Fibroblast of skin of right biceps (primary cell): ENCODE results near the gene SH3BP2.
"Not testable (repeated sequence)": the region's sequence is repeated elsewhere in the genome, so short reads cannot be mapped to it uniquely, and the experiment has no call there.

ENCODE experiments used
- DNase-seq: peaks from one replicate; pipeline ENCODE4 v3.0.0-alpha.2; 2013

The SH3BP2 gene

GRCh38 chr4:2763511-2763967 is 29.3 kb upstream of the SH3BP2 start:
- no peak for DNase-seq

DNA sequence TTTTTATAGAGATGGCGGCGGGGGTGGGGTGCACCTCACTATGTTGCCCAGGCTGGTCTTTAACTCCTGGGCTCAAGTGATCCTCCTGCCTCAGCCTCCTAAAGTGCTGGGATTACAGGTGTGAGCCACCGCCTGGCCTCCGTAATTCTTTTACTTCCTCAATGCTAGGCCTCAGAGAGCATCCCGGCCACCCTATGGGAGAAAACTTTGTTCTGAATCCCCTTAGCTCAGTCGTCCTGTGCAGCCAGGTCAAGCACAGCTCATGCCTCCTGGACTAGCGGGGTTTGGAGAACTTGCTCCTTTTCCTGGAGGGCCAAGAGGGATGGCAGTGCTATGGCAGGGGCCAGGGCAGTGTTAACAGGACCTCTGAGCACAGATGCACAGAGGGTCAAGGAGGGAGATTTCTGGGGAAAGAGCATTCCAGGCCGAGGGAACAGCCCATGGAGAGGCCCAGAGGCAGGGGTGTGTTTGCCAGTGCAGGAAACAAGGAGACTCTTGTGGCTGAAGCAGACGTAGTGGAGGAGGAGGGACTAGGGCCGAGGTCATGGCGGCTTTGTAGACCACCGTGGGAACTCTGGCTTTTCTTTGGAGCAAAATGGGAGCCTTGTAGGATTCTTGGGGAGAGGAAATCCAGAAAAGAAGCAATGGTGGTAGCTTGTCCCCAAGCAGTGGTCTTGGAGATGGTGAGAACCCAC is 26.9 kb upstream of the SH3BP2 start:
- DNase-seq, result no peak

- no peak for DNase-seq
These were observed 25.7 kb upstream of the SH3BP2 start for GRCh38 chr4:2767046-2767704.

DNA sequence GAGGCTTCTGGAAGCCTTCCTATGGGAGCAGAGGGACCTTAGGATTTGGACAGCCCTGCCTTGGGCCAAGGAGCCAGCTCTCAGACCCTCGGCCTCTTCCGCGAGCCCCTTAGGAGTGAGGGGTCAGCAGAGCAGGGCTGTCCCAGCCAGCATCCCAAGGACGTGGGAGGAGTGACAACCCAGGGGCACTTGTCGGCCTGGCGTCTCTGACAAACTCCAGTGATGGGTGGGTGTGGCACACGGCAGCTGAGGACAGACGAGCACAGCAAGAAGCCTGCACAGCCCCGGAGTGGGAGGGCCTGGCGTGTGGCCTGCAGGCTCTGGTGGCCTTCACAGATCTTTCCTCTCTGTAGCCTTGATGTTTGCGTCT is 25.2 kb upstream of the SH3BP2 start:
- no peak for DNase-seq

DNA sequence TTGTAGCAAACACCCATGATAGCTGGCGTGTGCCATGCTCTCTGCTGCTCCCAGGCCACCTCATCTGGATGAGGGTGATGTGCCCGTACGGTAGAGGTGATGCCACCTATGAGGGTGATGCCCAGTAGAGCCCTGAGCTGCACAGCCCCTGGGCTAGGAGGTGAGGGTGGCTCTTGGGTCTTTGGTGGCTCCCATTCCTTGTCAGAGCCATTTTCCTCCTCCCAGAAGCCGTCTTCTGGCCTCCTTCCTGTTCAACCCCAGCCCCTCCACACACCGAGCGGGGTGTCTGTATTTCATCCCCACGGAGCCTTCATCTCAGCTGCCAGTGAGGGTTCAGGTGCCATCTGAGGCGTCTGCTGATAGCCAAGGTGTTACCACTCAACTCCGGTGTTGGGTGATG is 24.8 kb upstream of the SH3BP2 start:
- DNase-seq, result no peak

DNA sequence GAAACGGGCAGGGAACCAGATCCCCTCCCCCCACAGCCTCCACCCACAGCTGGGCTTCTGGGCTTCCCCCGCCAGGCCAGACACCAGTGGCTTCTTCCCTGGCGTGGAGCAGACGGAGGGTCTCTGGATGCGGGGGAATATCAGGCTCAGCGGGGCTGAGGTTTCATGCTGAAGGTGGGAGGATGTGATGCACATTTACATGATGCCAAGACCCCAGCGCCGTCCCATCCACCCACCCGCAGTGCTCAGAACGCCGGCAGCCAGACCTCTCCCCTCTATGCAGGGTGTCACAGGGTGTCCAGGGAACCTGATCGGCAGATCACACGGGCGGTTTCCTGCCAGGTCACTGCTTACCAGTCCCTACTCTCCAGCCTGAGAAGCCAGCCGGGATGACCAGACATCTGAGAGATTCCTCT is 24.0 kb upstream of the SH3BP2 start:
- no peak for DNase-seq

GRCh38 chr4:2771264-2771663 is 21.6 kb upstream of the SH3BP2 start:
- no peak for DNase-seq

DNA sequence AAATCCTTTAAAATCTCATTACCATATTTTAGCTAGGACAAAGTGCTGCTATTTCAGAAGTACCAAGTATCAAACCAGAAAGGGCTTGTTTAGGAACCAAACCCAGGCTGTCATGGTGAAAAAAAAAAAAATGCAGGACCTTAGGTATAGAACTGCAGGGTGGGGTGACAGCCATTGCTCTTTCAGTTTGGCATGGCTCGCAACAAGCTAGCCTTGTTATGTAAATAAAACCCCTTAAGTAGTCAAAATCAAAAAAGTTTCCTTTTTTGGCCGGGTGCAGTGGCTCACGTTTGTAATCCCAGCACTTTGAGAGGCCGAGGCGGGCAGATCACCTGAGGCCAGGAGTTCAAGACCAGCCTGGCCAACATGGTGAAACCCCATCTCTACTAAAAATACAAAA is 12.2 kb upstream of the SH3BP2 start:
- DNase-seq, result not testable (repeated sequence)

DNA sequence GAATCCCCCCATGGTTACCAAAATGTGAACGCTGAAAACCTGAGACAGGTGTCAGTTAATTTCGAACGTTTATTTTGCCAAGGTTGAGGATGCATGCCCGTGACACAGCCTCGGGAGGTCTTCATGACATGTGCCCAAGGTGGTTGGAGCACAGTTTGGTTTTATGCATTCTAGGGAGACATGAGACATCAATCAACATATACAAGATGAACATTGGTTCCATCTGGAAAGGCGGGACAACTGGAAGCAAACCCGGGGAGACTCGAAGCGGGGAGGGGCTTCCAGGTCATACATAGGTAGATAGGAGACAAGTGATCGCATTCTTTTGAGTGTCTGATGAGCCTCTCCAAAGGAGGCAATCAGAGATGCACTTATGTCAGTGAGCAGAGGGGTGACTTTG is 11.0 kb upstream of the SH3BP2 start:
- DNase-seq, result no peak

DNA sequence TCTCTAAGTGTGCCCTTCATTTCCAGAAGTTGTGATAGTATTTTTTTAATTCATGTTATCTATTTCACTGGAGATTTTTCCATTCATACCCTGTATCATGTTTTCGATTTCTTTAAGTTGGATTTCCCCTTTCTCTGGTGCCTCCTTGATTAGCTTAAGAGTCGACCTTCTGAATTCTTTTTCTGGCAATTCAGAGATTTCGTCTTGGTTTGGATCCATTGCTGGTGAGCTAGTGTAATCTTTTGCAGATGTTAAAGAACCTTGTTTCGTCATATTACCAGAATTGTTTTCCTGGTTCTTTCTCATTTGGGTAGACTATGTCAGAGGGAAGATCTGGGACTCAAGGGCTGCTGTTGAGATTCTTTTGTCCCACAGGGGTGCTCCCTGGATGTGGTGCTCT is 9.1 kb upstream of the SH3BP2 start:
- DNase-seq, result no peak

GRCh38 chr4:2785613-2786012 is 7.3 kb upstream of the SH3BP2 start:
- DNase-seq, result no peak

GRCh38 chr4:2786152-2786671 is 6.7 kb upstream of the SH3BP2 start:
- DNase-seq, result no peak

DNA sequence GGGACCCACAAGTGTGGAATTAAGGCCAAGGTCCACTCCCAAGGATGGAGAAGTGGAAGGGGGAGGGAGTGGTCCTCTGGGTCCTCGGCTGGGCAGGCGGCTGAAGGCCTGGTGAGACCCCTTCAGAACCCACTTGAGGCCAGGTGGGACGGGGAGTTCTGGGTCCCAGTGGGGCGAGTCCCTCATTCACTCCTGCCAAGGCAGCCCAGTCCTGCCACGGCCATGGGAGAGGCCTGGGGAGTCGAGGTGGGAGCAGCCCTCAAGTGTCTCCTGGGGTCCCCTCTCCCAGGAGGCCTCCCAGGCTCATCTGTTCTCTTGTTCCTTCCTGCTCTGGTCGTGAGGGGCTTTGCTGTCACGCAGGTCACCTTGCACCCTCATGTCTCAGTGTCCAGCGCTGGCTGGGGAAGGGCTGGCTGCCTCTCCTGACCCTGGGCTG is 6.1 kb upstream of the SH3BP2 start:
- DNase-seq, result no peak

DNA sequence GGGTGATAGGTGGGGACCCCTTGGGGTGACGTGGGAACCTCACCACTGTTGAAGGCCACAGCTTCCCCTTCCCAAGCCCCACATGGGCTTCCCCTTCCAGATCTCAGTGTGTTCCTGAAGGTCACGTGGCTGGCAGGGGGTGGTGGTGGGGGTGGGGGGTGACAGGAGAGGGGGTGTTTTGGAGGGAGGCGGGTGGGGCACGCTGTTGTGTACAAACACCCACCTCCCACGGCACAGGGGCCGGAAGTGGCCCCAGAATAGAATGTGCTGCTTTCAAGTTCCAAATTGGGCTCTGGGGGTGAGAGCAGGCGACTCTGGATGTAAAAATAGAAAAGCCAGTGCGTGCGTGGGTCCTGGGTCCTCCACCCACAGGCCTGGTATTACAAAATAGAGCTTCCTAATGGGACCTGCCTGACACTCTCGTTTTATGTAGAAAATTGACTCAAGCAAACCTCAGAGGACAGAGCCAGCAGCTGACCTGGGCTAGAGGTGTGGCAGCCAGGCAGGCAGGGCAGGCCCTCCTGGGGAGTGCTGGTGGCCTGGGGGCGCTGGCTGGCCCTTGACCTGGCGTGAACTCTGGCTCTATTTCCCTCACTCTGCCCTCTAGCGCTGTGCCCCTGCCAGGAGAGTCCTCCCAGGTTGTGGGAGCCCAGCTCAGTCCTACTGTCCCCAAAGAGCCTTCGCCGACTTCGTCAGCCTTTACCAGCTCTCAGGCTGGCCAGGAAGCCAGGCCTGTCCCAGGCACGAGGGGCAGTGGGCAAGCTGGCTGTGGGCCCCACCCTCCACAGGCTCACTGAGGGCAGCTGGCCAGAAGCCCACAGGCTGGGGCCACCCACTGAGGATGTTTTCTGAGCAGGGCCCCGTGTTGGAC is 5.4 kb upstream of the SH3BP2 start:
- no peak for DNase-seq

GRCh38 chr4:2788101-2788500 is 4.8 kb upstream of the SH3BP2 start:
- no peak for DNase-seq

- DNase-seq, result no peak
These were observed 4.3 kb upstream of the SH3BP2 start for GRCh38 chr4:2788532-2789103.

GRCh38 chr4:2789351-2789750 is 3.5 kb upstream of the SH3BP2 start:
- no peak for DNase-seq

DNA sequence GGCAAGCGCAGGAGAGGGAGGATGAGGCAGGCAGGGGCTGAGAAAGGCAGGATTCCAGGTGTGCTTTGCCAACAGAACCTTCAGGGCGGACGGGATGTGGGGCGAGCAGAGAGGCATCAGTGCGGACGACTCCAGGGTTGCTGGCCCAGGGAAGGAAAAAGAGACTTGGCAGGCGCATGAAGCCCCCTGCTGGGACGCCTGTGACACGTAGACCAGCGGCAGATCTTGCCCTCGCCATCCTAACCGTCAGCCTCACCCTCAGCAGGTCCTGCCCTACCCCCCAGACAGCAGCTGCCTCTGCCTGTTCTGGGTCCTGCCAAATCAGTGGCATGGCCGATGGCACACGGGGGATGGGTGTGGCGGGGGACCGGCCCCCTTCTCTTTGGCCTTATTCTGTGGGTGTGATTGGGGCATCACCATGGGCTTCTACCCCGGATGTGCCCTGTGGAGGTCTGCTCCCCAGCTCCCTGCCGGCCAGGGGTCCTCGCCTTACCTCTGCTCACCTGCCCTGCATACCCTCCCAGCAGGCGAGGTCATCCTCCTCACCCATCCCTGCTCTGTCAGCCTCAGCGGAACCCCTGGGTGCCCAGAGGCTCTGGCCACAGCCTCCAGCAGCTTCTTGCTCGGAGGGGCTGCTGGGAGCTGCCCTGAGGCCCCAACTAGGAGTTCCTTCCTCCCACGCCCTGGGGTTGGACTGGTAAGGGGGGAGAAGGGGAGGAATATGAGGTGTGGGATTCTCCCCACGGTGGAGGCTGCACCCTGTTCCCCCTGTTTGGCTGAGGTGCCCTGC is 2.9 kb upstream of the SH3BP2 start:
- DNase-seq, result no peak

DNA sequence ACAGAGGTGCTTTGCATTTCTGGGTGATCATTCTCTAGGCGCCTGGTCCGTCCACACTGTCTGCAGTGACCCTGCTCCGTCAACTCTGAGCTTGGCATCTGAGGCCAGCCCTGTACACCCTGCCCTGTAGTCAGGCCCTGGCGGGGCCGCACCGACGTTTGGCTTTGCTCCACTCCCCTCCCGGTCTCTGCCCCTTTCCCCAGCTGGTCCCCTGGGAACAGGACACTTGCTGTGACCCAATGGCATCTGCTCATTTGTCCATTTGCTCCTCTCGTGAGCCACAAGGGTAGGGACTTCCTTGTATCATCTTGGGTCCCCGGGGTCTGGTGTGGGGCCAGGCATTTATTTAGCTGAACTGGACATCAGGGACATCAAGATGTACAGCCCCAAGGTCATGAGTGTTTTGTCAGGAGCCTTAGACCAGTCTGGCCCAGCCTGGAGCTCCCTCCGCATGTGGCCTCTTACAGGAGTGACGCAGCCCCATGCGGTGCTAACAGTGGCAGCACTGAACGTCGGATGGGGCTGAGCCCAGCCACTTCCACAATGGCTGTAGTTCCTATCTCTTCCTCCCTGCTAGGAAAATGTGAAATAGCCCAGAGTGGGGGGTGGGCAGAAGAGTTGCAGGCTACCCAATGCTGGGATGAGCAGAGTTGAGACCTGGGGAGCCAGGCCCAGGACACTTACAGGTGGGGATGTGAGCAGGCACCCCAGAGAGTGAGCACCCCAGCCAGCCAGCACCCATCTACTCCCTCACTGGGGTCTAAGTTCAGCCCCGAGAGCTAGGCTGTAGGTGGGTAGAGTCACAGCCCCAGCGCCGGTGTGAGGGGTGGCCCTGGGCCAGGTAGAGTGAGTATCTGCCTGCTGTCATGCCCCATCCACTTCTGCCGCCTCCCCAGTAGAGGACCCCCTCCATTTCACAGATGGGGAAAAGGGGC is 2.0 kb upstream of the SH3BP2 start:
- no peak for DNase-seq

DNA sequence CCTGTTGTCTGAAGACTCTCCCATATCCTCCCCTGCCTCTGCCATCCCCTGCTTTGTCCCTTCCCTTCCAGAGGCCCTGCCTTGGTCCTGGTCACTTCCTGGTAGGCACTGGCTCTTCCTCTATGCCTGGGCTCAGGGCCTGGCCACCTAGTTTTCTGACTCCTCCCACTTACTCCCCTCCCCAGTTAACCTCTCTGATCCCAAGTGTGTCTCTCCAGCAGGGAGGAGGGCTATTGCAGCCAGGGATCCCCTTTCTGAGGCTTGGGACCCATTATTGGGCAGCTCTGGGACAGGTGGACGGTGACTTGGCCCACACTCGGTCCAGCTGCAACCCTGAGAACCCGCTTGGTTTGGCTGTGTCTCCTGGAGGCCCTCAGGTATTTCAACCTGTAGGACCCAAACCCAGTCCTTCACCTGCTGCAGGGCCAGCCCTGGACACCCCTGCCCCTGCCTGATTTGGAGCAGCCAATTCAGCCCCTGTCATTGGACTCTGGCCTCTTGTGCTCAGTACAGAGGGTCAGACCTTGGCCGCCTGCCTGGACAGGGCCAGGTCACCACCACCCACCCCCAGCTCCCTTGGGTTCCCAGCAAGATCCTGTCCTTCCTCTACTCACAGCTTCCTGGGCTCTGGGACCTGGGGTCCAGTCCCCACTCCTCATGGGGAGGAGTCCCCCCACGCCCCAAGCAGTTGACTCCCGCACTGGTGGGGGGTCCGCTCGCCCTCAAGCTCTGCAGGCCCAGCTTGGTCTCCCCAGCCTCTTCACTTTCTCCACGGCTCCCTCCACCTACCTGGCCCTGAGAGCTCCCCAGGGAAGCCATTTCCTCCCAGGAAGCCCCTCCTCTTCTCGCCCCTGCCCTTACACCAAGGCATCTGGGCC is 1.1 kb upstream of the SH3BP2 start:
- DNase-seq, result no peak
